OCI-LY1 (cell line): ENCODE results near the gene RNF181.

Source experiments
- CTCF ChIP-seq: fragments of 200-600 bp; sonication (generic), shearing (Covaris generic); IDR thresholded peaks from 2 replicates; pipeline ENCODE4 v1.5.1; 2017; ENCODE audit warnings: mild to moderate bottlenecking, antibody characterized with exemption, low read length, moderate library complexity, mixed read lengths
- EZH2 ChIP-seq: fragments of 200-600 bp; sonication (generic), shearing (Covaris generic); IDR thresholded peaks from 2 replicates; pipeline ENCODE4 v1.8.0; 2017; ENCODE audit warnings: borderline replicate concordance, mixed run types, mild to moderate bottlenecking, antibody characterized with exemption, low read length, moderate library complexity, mixed read lengths

GRCh38 chr2:85566265-85566664 lies 29.3 kb upstream of the RNF181 start:
- TF ChIP-seq CTCF (no peak), EZH2 (no peak)
